Renal cortical epithelial cell (primary cell): Measurements from ENCODE around the gene RAPGEF2. TPM values are rescaled to one million over a fixed set of nuclear protein-coding genes. Genes with fewer than 3 reads are reported as not detected.

Experiments used
- DNase-seq: peaks from one replicate; pipeline ENCODE4 v3.0.0-alpha.2; 2011; ENCODE audit warnings: low read depth
- total RNA-seq: library from RNA; depleted of rRNA; stranded (reverse); fragments of >200 nt; gene quantifications from 2 replicates; pipeline ENCODE4 v1.2.3, GENCODE V29; 2014

RAPGEF2 gene
- total RNA-seq, 1 donor from 2014 or later = 66.9 TPM

DNA sequence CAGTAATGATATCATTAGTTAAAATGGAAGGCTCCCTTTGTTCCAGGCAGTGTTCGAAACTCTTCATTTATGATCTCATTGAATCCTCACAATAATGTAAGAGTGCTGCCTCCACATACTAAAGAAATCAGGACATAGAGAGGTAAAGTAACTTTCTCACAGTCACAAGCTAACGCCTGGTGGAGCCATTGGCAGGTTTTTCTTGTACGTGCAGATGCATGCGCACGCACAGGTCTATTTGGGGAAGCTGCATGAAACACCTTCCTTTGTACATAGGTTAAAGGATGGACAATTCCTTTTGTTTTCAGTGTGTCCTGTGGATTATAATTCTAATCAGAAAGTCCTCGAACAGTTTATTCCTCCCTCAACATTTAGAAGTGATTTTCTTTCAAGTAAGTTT lies 176.2 kb downstream of the RAPGEF2 start:
- DNase-seq = no peak

DNA sequence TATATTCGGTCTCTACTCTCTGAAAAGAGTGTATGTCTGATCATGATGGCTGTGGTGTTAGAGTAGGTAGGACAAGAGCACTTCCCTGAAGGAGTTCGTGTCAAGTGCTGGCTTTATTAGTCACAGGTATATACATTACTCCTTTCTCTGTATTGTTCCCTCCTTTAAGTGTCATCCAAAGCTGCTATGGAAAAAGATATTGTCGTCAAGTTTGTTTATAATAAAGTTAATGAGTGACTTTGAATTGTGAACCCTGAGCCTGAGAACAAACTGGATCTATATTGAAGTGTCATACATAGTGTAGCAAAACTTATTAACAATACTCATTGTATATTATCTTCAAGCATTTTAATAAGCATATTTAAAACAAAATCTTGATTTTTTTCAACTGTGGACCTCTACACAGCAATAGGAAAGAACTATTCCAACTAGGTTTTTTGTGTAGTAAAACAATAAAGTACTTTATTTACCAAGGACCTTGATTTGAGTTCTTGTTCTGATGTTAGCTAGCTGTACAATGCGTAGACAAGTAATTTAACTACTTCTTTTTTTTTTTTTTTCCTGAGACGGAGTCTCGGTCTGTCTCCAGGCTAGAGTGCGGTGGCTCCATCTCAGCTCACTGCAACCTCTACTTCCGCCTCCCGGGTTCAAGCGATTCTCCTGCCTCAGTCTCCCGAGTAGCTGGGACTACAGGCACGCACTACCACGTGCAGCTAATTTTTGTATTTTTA lies 177.7 kb downstream of the RAPGEF2 start:
- DNase-seq = peak; percentile 26

DNA sequence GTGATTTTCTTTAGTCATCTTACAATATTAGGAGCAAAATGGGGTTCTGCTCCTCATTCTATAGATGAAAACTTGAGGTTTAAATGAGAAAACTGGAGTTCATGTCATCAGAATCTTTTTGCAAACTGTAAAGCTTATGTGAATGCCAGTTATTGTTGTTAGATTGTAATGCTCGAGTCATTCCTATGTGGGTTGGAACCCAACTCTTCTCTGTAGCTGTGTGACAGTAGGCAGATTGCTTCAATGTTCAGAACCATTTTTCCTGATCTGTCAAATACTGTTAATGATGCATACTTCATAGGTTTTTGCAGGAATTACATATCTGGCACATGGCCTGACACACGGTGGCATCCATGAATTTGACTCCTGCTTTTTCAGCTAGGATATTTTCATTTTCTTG lies 178.9 kb downstream of the RAPGEF2 start:
- DNase-seq = no peak

DNA sequence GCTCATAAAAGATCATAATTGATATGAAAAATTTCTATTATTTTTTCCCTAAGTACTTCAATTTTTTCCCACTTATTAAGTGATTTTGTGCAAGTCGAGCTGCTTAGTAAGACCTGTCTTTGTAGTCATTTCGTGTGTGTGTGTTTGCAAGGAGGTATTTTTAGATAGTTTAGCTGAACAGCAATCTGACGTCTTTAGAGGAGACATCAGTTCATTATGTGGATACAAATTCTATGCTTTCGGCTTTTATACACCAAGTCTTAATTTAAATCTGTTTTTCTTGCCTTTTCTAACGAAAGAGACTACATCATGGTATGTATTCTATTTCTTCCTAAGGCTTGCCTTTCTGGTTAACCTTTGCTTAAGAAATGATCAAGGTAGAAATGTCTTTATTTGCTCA lies 179.4 kb downstream of the RAPGEF2 start:
- DNase-seq = no peak

DNA sequence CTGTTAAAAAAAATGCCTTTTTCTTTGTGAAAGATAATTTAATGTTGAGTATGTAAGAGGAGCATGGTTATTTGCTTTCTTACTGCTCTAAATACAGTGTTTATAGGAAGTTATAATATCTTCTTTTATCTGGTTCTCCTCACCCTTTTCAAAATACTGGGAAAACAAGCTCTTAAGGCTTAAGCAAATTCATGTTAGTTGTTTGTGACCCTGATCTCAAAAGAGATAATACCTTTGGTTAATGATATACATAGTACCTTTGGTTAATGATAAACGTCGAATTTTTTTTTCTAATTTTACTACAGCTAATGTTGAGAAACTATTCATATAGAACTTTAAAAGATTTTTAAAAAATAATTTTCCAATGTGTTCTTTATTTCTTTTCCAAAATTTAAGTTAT lies 180.1 kb downstream of the RAPGEF2 start:
- DNase-seq = peak; percentile 36

DNA sequence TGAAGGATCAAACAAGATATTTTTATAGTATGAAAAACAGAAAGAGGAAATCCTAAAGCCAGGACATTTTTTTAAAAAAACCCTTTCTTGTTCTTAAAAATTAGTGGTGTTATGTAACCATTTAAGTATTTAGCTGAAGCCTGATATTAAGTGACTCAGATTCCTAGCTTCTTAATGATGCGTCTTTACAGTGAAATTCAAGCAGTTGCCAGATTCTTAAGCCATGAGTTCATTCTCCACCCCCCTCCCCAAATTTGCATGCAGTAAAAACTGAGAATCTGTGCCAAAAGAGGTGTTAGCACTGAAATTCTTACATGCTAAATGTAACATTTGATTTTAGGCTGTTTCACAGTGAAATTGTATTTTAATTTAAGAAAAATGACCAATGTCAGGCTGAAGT lies 180.8 kb downstream of the RAPGEF2 start:
- DNase-seq = peak; percentile 95

DNA sequence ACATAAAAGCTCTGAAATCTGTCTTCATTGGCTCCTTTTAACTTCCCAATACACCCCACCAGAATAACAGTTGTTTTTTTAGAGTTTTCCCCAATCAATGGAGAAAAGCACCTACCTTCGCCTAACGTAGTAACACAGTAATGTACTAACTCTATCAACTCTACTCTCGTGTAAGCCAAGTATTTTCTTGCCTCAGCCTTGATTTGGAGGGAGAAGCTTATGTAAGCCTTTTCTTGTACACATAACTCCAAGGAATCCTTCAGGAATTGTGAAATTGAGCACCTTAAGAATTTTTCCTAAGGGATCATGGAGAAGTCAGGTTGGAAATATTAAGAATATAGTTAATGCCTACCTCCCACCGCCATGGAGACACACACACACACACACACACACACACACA lies 181.2 kb downstream of the RAPGEF2 start:
- peak; percentile 72 for DNase-seq

DNA sequence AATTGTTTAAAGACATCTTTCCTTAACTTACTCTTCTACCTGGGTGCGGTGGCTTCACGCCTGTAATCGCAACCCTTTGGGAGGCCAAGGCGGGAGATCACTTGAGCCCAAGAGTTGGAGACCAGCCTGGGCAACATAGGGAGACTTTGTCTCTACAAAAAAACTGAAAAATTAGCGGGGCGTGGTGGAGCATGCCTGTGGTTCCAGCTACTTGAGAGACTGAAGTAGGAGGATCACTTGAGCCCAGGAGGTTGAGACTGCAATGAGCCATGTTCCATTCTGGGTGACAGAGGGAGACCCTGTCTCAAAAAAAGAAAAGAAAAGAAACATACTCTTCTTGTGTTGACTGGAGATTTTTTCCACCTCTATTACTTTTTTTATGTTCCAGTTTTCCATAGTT lies 181.9 kb downstream of the RAPGEF2 start:
- no peak for DNase-seq

DNA sequence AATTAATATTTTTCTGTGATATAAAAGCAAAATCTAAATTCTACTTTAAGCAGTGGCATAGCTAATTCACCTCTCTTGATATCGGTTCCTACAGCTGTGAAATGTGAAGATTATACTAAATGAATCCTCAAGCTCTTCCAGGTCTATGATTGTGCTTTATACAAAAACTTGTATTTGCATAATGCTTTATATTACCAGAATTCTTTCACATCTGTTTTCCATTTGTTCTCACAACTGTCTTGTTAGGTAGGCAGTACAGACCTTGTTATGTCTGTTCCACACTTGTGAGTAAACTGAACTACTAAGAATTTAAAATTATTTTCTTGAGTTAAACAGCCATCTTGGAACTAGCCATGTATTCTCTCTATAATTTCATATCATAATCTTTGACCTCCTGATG lies 184.9 kb downstream of the RAPGEF2 start:
- no peak for DNase-seq

DNA sequence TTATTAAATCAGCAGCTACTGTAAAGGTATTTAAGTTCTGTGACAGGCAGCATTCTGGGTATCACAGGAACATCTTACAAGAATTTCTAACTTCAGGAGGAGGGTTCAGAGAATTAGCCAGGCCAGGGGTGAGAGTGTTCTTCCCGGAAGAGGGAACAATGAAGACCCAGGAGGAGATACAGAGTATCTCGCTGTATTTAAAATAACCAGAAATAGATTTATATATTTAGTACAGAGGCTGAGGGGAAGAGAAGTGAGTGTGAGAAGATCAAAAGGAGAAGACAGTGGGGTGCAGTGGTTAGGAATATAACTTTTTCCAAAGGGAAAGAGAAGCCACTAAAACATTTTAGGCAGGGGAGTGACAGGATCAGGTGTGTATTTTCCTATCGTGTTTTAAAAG lies 186.8 kb downstream of the RAPGEF2 start:
- DNase-seq = no peak

DNA sequence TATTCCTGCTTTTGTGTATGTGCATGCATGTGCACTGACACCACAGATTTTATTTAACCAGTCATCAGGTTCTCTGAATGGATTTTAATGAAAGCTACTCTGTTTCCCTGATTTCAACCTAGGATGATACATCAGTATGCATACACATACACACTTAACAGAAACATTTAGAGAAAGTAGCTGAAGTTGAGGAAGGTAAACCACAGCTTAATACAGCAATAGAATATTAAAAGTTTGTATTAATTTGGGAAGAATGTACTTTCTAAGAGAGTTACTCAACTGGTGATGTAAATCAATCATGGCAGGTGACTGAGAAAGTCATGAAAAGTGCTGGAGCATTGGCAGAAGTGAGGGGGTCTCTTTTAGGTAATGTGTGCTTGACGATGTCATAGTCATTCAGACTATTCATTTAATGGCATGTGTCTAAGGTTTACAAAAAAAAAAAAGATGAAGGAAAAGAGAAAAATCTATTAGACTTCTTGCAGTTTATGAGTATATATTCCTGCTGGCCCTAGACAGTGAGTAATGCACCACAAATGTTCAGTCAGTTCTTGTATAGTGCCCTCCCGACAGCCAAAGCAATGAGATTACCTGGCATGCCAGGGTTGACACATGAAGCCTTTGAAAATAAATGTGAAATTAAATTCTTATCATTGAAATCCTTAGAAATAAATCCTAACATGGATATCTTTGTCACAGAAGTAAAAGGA lies 187.6 kb downstream of the RAPGEF2 start:
- DNase-seq = peak; percentile 54

DNA sequence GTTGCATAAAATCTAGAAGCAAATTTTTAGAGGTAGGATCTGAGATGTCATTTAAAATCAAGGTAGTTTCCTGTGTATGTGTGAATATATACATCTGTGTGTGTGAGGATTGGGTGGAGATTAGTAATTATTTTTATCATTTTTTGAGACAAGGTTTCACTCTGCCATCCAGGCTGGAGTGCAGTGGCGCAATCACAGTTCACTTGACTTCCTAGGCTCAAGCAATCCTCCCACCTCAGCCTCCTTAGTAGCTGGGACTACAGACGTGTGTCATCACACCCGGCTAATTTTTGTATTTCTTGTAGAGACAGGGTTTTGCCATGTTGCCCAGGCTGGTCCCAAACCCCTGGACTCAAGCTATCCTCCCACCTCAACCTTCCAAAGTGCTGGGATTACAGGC lies 188.3 kb downstream of the RAPGEF2 start:
- no peak for DNase-seq

DNA sequence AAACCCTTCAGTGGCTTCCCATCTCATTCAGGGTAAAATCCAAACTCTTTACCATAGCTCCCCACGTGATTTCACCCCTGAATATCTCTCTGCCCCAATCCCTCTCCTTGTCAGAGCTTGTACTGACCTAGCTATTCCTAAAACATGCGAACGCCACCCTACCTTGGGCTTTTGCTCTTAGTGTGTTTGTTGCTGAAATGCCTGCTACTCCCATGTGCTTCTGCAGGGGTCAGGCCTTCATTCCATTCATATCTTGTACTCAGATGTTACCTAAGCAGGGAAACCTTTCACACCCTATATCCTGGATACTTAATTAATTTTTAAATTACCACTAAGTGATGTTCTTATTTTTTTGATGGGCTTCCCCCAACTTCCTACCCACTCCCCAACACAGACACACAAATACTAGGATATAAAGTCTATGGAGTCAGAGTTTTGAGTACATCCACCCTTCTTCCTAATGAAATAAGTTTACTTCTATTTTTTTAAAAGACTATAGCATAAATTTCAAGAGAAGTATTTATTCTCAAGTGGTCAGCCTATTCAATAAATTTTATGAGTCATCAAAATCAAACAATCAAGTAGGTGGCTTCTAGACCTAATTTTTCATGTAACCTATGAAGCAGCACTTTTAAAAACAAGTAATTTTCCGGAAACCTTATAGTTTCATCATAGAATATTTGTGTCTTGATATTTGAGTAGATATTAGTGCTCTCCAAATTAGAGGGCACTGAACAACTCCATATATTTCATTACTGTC lies 189.4 kb downstream of the RAPGEF2 start:
- no peak for DNase-seq

DNA sequence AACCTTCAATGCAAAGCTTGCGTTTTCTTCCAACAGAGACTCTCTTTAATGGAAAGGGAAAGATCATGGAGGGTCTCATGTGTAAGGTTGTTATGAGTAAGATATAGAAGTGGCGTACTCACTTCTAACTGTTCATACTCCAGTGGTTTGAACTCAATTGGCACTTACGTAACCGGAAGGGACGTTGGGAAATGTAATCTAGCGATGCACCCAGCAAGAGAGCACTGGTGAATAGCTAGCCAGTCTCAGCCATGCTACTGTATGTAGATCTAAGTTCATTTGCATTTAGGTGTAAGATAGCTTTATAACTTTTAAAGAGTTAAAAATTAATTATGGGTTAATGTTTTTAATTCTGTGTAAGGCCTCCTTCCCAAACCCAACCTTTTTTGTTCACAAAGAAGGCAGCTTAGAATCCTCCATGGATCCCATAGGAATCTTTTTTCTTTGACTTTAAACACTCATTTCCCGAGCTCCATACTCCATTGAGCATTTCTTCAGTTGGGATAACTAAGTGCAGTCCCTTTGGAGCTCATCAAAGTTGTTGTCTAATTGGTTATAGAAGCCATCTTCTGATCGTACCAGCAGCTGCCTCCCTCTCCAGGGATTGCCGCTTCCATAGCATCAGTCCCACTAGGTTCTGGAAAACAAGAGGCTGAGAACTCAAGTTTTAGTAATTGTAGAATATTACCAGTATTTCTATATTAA lies 191.1 kb downstream of the RAPGEF2 start:
- DNase-seq = no peak

DNA sequence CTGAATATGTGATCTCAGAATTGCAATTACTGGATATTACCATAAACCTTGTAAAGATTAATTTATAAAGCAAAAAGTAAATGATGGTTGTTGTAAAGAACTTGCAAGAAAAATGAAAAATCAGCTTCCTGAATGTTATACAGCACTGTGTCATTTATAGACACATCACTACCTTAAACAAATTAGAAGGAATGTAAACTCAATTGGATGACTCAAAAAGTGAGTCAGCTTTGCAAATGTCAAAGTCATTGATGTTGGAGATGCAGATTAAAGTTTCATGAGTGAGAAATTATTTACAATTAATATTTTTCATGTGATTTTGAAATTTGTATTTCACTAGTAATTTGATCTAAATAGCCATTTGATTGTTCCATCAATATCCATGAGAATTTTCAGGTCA lies 193.2 kb downstream of the RAPGEF2 start:
- peak; percentile 60 for DNase-seq

DNA sequence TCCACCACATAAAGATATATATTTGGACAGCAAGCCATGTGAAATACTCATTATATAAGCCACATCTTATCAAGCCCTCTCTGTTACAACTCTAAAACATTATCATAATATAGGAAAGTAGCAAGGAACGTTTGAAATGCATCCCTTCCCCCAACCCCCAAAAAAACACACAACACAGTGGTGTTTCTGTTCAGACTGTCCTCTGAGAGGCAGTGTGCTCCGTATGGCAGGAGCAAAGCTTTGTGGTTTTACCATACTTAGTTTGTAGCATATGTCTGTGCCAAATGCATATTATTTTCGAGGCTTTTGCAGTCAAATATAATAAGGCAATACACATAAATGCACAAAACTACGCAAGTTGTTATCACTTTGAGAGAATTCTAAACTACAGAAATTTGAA lies 194.2 kb downstream of the RAPGEF2 start:
- DNase-seq = no peak

DNA sequence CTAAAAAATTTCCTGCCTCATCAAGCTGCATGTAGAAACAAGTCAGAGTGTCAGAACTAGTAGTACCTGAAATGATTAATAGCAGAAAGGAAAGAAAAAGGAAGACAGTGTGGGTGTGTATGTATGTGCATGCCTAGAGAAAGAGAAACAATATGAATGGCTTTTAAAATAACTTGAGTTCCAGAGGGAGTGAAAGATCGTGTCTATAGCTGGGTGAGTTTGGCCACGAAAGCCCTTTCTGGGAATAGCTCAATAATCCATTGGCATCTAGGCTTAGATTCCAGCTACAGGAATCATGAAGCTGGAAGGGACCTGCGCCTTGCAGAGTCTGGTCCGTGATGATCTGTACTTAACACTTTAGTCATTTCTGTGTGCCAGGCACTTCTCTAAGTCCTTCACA lies 195.6 kb downstream of the RAPGEF2 start:
- DNase-seq = peak; percentile 65

DNA sequence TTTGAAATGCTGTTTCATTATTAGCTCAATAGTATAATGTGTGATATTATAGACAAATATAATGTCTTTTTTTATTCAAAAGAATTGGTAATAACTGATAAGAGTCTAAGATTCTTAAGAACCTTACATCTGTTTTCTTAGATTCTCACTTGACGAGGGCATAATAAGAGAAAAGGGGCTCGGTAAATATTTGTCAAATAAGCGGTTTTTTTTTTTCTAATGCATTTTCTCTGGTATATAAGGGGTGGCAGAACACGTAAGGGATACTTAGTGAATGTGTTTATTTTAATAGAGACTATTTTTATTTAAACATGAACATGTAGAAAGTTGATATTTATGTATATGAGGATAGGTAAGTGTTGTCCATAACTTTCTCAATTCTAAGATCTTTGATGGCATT lies 200.6 kb downstream of the RAPGEF2 start:
- no peak for DNase-seq

DNA sequence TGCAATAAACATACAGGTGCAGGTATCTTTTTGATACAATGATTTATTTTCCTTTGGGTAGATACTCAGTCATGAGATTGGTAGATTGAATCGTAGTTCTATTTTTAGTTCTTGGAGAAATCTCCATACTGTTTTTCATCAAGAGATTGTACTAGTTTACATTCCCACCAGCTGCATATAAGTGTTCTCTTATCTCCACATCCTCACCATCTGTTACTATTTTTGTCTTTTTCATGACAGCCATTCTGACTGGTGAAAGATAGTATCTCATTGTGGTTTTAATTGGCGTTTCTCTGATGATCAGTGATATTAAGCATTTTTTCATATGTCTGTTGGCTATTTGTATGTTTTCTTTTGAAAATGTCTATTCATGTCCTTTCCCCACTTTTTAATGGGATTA lies 202.2 kb downstream of the RAPGEF2 start:
- DNase-seq = no peak

DNA sequence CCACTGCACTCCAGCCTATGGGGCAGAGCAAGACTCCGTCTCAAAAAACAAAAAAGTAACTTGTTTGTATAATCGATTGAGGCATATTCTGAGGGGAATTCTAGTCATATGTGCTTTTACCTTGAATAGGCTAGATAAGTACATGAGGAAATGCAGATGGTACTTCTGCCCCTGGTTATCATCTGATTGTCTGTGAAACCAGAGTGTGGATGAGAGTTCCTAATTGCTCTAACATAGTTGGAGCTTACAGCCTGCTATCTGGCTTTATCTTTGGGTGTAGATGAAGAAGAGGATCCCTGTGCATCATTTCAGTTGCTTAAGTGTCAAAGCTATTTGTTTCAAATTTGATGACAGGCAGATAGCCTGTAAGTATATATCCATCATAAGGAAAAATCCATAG lies 205.1 kb downstream of the RAPGEF2 start:
- DNase-seq = no peak

DNA sequence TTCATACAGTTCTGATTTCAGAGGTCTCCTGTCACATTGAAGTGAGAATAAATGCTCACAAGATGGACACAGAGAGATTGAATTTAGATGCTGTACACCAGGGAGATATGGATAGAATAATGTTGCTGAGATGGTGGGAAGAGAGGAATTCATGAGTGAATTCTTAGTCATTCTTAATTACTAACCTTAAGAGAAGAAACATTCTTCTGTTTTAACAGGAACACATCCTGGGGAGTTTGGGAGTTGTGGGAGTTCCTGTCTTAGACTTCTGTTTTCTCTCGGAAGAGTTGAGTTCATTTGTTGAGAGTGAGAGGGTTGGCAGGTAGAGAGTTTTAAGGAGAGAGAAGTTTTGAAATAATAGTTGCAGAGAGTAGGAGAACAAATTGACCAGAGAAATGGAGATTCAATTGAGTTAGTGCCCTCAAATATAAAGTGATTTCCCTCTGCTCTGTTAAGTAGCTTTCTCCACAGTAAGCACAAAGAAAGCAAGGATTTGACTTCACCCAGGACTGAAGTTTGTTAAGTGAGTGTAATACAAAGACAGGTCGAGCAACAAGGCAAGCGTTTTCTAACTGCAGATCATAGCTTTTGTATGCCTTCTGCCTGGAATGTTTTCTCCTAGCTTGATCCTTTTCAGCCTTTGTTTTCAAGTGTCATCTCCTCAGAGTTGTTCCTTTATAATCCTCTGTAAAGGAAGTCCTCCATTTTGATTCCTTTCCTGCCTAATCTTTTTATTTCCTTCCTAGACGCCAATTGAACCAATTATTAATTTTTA lies 205.9 kb downstream of the RAPGEF2 start:
- DNase-seq = peak; percentile 76
